HepG2 (cell line): Measurements from ENCODE around the gene CFL1. TPM values are rescaled to one million over a fixed set of nuclear protein-coding genes. Genes with fewer than 3 reads are reported as not detected.

Experiments used
- CHD4 ChIP-seq: fragments of 200-600 bp; sonication (generic); IDR thresholded peaks from 2 replicates; pipeline ENCODE4 v1.7.0; 2017; ENCODE audit warnings: mild to moderate bottlenecking, low read length, borderline replicate concordance
- ELF3 ChIP-seq: IDR thresholded peaks from 2 replicates; pipeline ENCODE4 v1.6.1; 2016; ENCODE audit warnings: missing genetic modification reagents, missing compliant biosample characterization
- HHEX ChIP-seq: IDR thresholded peaks from 2 replicates; pipeline ENCODE4 v1.6.1; 2016; ENCODE audit warnings: control low read depth
- KDM5A ChIP-seq: fragments of 200-600 bp; sonication (generic); IDR thresholded peaks from 2 replicates; pipeline ENCODE4 v1.7.0; 2018; ENCODE audit warnings: antibody characterized with exemption, mild to moderate bottlenecking, low read length, borderline replicate concordance
- PITX1 ChIP-seq: sonication (generic); formaldehyde crosslinking; IDR thresholded peaks from 2 replicates; pipeline ENCODE4 v1.5.1; 2020; ENCODE audit warnings: mild to moderate bottlenecking, missing genetic modification reagents
- RAD51 ChIP-seq: fragments of 450-650 bp; IDR thresholded peaks from 2 replicates; pipeline ENCODE4 v1.6.1; 2016; ENCODE audit warnings: borderline replicate concordance
- SP140L ChIP-seq: sonication (generic); formaldehyde crosslinking; IDR thresholded peaks from 2 replicates; pipeline ENCODE4 v1.4.0; 2020; ENCODE audit warnings: missing genetic modification reagents, borderline replicate concordance
- SRY ChIP-seq: sonication (generic); formaldehyde crosslinking; IDR thresholded peaks from 2 replicates; pipeline ENCODE4 v1.8.0; 2022; ENCODE audit warnings: mild to moderate bottlenecking, missing genetic modification reagents
- polyA plus RNA-seq, 8 experiments: library from polyadenylated mRNA; depleted of rRNA in 3 of 8; stranded (reverse) in 7 of 8; unstranded in 1 of 8; fragments of >200 nt; fragmentation: Illumina TruSeq in 4 of 8; extraction: Trizol in 4 of 8; gene quantifications; 2 replicates each; pipeline versions ENCODE4 v1.2.1 to v1.2.3, GENCODE V29; 2011 to 2016; ENCODE audit warnings: low read depth in 4 of 8, missing spikeins in 1 of 8, mixed read lengths in 1 of 8; ENCODE audit not compliant: insufficient read depth in 1 of 8
- total RNA-seq, 5 experiments: library from RNA; depleted of rRNA; stranded (reverse); fragments of >200 nt; fragmentation: Illumina TruSeq; extraction: Trizol; gene quantifications; 2 replicates each; pipeline ENCODE4 v1.2.3, GENCODE V29; 2016; ENCODE audit warnings: low read depth in 1 of 5
- TF ChIP-seq, protein P1 (sequence below), 2 experiments: sonication (generic) in 1 of 2; formaldehyde crosslinking in 1 of 2; IDR thresholded peaks; 2 replicates each; pipeline versions ENCODE4 v1.4.0 to v1.6.1; 2018 to 2020; ENCODE audit warnings: missing genetic modification reagents in 2 of 2, borderline replicate concordance in 1 of 2, low read depth in 1 of 2, mild to moderate bottlenecking in 1 of 2, missing biosample characterization in 1 of 2
- TF ChIP-seq, protein P2 (sequence below): sonication (generic); formaldehyde crosslinking; IDR thresholded peaks from 2 replicates; pipeline ENCODE4 v1.5.1; 2020; ENCODE audit warnings: mild to moderate bottlenecking, missing genetic modification reagents, borderline replicate concordance
- TF ChIP-seq, protein P3 (sequence below): sonication (generic); formaldehyde crosslinking; IDR thresholded peaks from 2 replicates; pipeline ENCODE4 v1.4.0; 2020; ENCODE audit warnings: missing genetic modification reagents; ENCODE audit errors: not compliant biosample characterization
- TF ChIP-seq, protein P4 (sequence below): sonication (generic); formaldehyde crosslinking; IDR thresholded peaks from 2 replicates; pipeline ENCODE4 v1.9.0; 2022; ENCODE audit warnings: low read depth, missing genetic modification reagents
- TF ChIP-seq, protein P5 (sequence below): sonication (generic); formaldehyde crosslinking; conservative IDR thresholded peaks from 2 replicates; pipeline ENCODE4 v1.4.0; 2020; ENCODE audit warnings: mild to moderate bottlenecking, missing genetic modification reagents, moderate library complexity

CFL1 gene
- total and polyA plus RNA-seq, 2 of the 13 experiments (the other 11 are each of a cell fraction or from before 2014, with no cell fraction given) = 379 to 383 TPM

DNA sequence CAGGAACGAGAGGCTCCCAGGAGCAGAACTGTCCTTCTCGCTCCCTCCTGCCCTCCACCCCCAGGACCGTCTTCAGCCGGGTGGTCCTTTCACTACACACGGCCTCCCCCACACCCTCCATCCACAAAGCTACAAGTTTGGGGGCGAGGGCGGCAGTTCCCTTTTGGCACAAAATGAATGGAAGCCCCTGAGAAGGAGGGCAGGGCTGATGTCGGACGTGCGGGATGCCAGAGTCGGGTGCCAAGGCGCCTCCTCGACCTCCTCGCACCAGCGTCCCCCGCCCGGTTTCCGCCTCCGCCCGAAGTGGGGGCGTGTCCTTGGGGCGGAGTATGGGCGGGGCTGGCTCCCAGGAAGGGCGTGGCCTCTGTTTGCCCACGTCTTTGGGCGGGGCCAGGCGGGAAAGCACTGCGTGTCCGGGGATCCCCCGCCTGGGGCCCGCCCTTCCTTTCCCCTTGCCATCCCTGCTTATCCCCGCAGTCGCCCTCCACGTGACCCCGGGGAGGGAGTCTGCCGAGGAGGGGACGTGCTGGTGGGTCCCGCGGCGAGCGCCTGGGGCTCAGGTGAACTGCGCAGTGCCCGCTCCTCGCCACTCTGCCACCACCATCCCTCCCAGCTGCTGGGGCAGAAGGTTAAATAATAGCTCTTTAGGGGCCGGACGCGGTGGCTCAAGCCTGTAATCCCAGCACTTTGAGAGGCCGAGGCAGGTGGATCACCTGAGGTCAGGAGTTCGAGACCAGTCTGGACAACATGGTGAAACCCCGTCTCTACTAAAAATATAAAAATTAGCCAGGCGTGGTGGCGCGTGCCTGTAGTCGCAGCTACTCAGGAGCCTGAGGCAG, 15.6 kb upstream of the CFL1 start (continued):
- peak; percentile 79; the same call in 1 of the 2 replicates for TF ChIP-seq SRY (CRISPR knock-in tag)
- TF ChIP-seq, protein P1, sequence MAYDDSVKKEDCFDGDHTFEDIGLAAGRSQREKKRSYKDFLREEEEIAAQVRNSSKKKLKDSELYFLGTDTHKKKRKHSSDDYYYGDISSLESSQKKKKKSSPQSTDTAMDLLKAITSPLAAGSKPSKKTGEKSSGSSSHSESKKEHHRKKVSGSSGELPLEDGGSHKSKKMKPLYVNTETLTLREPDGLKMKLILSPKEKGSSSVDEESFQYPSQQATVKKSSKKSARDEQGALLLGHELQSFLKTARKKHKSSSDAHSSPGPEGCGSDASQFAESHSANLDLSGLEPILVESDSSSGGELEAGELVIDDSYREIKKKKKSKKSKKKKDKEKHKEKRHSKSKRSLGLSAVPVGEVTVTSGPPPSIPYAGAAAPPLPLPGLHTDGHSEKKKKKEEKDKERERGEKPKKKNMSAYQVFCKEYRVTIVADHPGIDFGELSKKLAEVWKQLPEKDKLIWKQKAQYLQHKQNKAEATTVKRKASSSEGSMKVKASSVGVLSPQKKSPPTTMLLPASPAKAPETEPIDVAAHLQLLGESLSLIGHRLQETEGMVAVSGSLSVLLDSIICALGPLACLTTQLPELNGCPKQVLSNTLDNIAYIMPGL (CRISPR knock-in tag; IDR thresholded peaks at IDR 0.05; ENCODE audit: borderline replicate concordance in 1 of 2, low read depth in 1 of 2) = no peak
- TF ChIP-seq ELF3 = peak; percentile 70; the same call in 1 of the 2 replicates
- TF ChIP-seq, protein P2, sequence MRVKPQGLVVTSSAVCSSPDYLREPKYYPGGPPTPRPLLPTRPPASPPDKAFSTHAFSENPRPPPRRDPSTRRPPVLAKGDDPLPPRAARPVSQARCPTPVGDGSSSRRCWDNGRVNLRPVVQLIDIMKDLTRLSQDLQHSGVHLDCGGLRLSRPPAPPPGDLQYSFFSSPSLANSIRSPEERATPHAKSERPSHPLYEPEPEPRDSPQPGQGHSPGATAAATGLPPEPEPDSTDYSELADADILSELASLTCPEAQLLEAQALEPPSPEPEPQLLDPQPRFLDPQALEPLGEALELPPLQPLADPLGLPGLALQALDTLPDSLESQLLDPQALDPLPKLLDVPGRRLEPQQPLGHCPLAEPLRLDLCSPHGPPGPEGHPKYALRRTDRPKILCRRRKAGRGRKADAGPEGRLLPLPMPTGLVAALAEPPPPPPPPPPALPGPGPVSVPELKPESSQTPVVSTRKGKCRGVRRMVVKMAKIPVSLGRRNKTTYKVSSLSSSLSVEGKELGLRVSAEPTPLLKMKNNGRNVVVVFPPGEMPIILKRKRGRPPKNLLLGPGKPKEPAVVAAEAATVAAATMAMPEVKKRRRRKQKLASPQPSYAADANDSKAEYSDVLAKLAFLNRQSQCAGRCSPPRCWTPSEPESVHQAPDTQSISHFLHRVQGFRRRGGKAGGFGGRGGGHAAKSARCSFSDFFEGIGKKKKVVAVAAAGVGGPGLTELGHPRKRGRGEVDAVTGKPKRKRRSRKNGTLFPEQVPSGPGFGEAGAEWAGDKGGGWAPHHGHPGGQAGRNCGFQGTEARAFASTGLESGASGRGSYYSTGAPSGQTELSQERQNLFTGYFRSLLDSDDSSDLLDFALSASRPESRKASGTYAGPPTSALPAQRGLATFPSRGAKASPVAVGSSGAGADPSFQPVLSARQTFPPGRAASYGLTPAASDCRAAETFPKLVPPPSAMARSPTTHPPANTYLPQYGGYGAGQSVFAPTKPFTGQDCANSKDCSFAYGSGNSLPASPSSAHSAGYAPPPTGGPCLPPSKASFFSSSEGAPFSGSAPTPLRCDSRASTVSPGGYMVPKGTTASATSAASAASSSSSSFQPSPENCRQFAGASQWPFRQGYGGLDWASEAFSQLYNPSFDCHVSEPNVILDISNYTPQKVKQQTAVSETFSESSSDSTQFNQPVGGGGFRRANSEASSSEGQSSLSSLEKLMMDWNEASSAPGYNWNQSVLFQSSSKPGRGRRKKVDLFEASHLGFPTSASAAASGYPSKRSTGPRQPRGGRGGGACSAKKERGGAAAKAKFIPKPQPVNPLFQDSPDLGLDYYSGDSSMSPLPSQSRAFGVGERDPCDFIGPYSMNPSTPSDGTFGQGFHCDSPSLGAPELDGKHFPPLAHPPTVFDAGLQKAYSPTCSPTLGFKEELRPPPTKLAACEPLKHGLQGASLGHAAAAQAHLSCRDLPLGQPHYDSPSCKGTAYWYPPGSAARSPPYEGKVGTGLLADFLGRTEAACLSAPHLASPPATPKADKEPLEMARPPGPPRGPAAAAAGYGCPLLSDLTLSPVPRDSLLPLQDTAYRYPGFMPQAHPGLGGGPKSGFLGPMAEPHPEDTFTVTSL (CRISPR knock-in tag) = 0 out of 2 replicates have a peak, but pooled peaks have one; percentile 20
- TF ChIP-seq PITX1 = peak; percentile 81
- no peak for TF ChIP-seq KDM5A
- TF ChIP-seq CHD4 = peak; percentile 64; the same call in 1 of the 2 replicates
- TF ChIP-seq, protein P3, sequence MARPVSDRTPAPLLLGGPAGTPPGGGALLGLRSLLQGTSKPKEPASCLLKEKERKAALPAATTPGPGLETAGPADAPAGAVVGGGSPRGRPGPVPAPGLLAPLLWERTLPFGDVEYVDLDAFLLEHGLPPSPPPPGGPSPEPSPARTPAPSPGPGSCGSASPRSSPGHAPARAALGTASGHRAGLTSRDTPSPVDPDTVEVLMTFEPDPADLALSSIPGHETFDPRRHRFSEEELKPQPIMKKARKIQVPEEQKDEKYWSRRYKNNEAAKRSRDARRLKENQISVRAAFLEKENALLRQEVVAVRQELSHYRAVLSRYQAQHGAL (CRISPR knock-in tag) = no peak
- no peak for TF ChIP-seq SP140L (CRISPR knock-in tag)
- TF ChIP-seq RAD51 = peak; percentile 53; the same call in 1 of the 2 replicates
- no peak for TF ChIP-seq HHEX (CRISPR knock-in tag)
- TF ChIP-seq, protein P4, sequence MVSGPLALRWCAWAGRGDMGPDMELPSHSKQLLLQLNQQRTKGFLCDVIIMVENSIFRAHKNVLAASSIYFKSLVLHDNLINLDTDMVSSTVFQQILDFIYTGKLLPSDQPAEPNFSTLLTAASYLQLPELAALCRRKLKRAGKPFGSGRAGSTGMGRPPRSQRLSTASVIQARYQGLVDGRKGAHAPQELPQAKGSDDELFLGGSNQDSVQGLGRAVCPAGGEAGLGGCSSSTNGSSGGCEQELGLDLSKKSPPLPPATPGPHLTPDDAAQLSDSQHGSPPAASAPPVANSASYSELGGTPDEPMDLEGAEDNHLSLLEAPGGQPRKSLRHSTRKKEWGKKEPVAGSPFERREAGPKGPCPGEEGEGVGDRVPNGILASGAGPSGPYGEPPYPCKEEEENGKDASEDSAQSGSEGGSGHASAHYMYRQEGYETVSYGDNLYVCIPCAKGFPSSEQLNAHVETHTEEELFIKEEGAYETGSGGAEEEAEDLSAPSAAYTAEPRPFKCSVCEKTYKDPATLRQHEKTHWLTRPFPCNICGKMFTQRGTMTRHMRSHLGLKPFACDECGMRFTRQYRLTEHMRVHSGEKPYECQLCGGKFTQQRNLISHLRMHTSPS (CRISPR knock-in tag) = peak; percentile 62; the same call in 1 of the 2 replicates
- TF ChIP-seq, protein P5, sequence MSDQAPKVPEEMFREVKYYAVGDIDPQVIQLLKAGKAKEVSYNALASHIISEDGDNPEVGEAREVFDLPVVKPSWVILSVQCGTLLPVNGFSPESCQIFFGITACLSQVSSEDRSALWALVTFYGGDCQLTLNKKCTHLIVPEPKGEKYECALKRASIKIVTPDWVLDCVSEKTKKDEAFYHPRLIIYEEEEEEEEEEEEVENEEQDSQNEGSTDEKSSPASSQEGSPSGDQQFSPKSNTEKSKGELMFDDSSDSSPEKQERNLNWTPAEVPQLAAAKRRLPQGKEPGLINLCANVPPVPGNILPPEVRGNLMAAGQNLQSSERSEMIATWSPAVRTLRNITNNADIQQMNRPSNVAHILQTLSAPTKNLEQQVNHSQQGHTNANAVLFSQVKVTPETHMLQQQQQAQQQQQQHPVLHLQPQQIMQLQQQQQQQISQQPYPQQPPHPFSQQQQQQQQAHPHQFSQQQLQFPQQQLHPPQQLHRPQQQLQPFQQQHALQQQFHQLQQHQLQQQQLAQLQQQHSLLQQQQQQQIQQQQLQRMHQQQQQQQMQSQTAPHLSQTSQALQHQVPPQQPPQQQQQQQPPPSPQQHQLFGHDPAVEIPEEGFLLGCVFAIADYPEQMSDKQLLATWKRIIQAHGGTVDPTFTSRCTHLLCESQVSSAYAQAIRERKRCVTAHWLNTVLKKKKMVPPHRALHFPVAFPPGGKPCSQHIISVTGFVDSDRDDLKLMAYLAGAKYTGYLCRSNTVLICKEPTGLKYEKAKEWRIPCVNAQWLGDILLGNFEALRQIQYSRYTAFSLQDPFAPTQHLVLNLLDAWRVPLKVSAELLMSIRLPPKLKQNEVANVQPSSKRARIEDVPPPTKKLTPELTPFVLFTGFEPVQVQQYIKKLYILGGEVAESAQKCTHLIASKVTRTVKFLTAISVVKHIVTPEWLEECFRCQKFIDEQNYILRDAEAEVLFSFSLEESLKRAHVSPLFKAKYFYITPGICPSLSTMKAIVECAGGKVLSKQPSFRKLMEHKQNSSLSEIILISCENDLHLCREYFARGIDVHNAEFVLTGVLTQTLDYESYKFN (CRISPR knock-in tag) = peak; percentile 50; the same call in 1 of the 2 replicates
